Inflammatory macrophage treated with lipopolysaccharide for 1 hour (primary cell): ENCODE measurements around the gene CDKAL1.
"Not testable (repeated sequence)": the region's sequence is repeated elsewhere in the genome, so short reads cannot be mapped to it uniquely, and the experiment has no call there.

Source experiments
- DNase-seq, 2 donors: peaks; one replicate each; pipeline ENCODE4 v3.0.0-alpha.2; 2020 to 2022

CDKAL1 gene

GRCh38 chr6:20891161-20891560 lies 356.9 kb downstream of the CDKAL1 start:
- DNase-seq: no peak

- DNase-seq: no peak
Observed at GRCh38 chr6:20892365-20892764, 358.1 kb downstream of the CDKAL1 start.

GRCh38 chr6:20893412-20893811 lies 359.2 kb downstream of the CDKAL1 start:
- DNase-seq: no peak

GRCh38 chr6:20900389-20901160 lies 366.3 kb downstream of the CDKAL1 start:
- DNase-seq: no peak

- no peak for DNase-seq
Observed at GRCh38 chr6:20905377-20905776, 371.1 kb downstream of the CDKAL1 start.

GRCh38 chr6:20906945-20907344 lies 372.7 kb downstream of the CDKAL1 start:
- peak; percentile 79 to 85 for DNase-seq

GRCh38 chr6:20907486-20908071 lies 373.3 kb downstream of the CDKAL1 start:
- no peak for DNase-seq

GRCh38 chr6:20909621-20910020 lies 375.4 kb downstream of the CDKAL1 start:
- no peak for DNase-seq

GRCh38 chr6:20911712-20912111 lies 377.5 kb downstream of the CDKAL1 start:
- DNase-seq: no peak

- peak; percentile 83 to 96 for DNase-seq
Observed at GRCh38 chr6:20915156-20915555, 380.9 kb downstream of the CDKAL1 start.

GRCh38 chr6:20915626-20916025 lies 381.4 kb downstream of the CDKAL1 start:
- DNase-seq: no peak

- peak; percentile 73 to 85 for DNase-seq
Observed at GRCh38 chr6:20916086-20916485, 381.8 kb downstream of the CDKAL1 start.

GRCh38 chr6:20918868-20919267 lies 384.6 kb downstream of the CDKAL1 start:
- peak in 1 of 2 donors; percentile 16 for DNase-seq

GRCh38 chr6:20919677-20920385 lies 385.6 kb downstream of the CDKAL1 start:
- DNase-seq: no peak

GRCh38 chr6:20921578-20921977 lies 387.3 kb downstream of the CDKAL1 start:
- DNase-seq: no peak

- no peak for DNase-seq
Observed at GRCh38 chr6:20922743-20923142, 388.5 kb downstream of the CDKAL1 start.

GRCh38 chr6:20924094-20924493 lies 389.8 kb downstream of the CDKAL1 start:
- DNase-seq: not testable (repeated sequence)

- no peak for DNase-seq
Observed at GRCh38 chr6:20924911-20925543, 390.8 kb downstream of the CDKAL1 start.

- DNase-seq: no peak
Observed at GRCh38 chr6:20927130-20927860, 393.0 kb downstream of the CDKAL1 start.

GRCh38 chr6:20929283-20929682 lies 395.0 kb downstream of the CDKAL1 start:
- no peak for DNase-seq

- DNase-seq: no peak
Observed at GRCh38 chr6:20931093-20931492, 396.8 kb downstream of the CDKAL1 start.

- DNase-seq: no peak
Observed at GRCh38 chr6:20931772-20932171, 397.5 kb downstream of the CDKAL1 start.

GRCh38 chr6:20932284-20932683 lies 398.0 kb downstream of the CDKAL1 start:
- no peak for DNase-seq
